Smooth muscle cell (in vitro differentiated cells): ENCODE measurements around the gene VDR. TPM values are rescaled to one million over a fixed set of nuclear protein-coding genes. Genes with fewer than 3 reads are reported as not detected.

Source experiments
- DNase-seq: peaks from one replicate; lab custom pipeline; 2025; ENCODE audit not compliant: unreplicated experiment; lab: John Stamatoyannopoulos, UW
- H2AFZ ChIP-seq: fragments of 200-600 bp; sonication (generic); 2 replicates; pipeline ENCODE4 v1.6.0; 2016; ENCODE audit warnings: antibody characterized with exemption, low read depth, mild to moderate bottlenecking
- H3F3A ChIP-seq: fragments of 200-600 bp; sonication (generic); 2 replicates; pipeline ENCODE4 v1.6.0; 2017; ENCODE audit warnings: antibody characterized with exemption, low read depth
- H3K27ac ChIP-seq: fragments of 200-600 bp; sonication (generic); 2 replicates; pipeline ENCODE4 v1.5.1; 2016; ENCODE audit warnings: low read depth, mild to moderate bottlenecking
- H3K27me3 ChIP-seq: fragments of 200-600 bp; sonication (generic); 2 replicates; pipeline ENCODE4 v1.6.1; 2016; ENCODE audit warnings: low read depth, mild to moderate bottlenecking
- H3K36me3 ChIP-seq: fragments of 200-600 bp; sonication (generic); 2 replicates; pipeline ENCODE4 v1.5.1; 2016; ENCODE audit warnings: low read depth
- H3K4me1 ChIP-seq: fragments of 200-600 bp; sonication (generic); 2 replicates; pipeline ENCODE4 v1.5.1; 2016; ENCODE audit warnings: low read depth
- H3K4me2 ChIP-seq: fragments of 200-600 bp; sonication (generic); 2 replicates; pipeline ENCODE4 v1.6.0; 2016; ENCODE audit warnings: mild to moderate bottlenecking
- H3K4me3 ChIP-seq: fragments of 200-600 bp; sonication (generic); 2 replicates; pipeline ENCODE4 v1.5.1; 2016; ENCODE audit warnings: mild to moderate bottlenecking
- H3K79me2 ChIP-seq: fragments of 200-600 bp; sonication (generic); 2 replicates; pipeline ENCODE4 v1.6.0; 2016; ENCODE audit warnings: low read depth, mild to moderate bottlenecking
- H3K9ac ChIP-seq: fragments of 200-600 bp; sonication (generic); 2 replicates; pipeline ENCODE4 v1.6.0; 2016; ENCODE audit warnings: low read depth
- H3K9me3 ChIP-seq: fragments of 200-600 bp; sonication (generic); replicated peaks from 2 replicates; pipeline ENCODE4 v1.5.1; 2016; ENCODE audit warnings: low read depth
- H4K20me1 ChIP-seq: fragments of 200-600 bp; sonication (generic); 2 replicates; pipeline ENCODE4 v1.6.0; 2016; ENCODE audit warnings: low read depth
- CTCF ChIP-seq: fragments of 200-600 bp; sonication (generic); IDR thresholded peaks from 2 replicates; pipeline ENCODE4 v1.5.1; 2017; ENCODE audit warnings: borderline replicate concordance, mild to moderate bottlenecking, antibody characterized with exemption; ENCODE audit not compliant: insufficient read depth, poor library complexity, severe bottlenecking
- WGBS: methylation state at CpG from one replicate; pipeline ENCODE4 v1.1.7; 2016; ENCODE audit warnings: low lambda C conversion rate; 5-methylcytosine and 5-hydroxymethylcytosine counted together
- polyA plus RNA-seq: library from polyadenylated mRNA; unstranded; fragments of >200 nt; fragmentation: Nextera tagmentation; extraction: Ambion mirVana; gene quantifications from 2 replicates; pipeline ENCODE4 v1.2.1, GENCODE V29; 2016
- total RNA-seq: library from RNA; depleted of rRNA; stranded (reverse); fragments of >200 nt; gene quantifications from 2 replicates; pipeline ENCODE4 v1.2.3, GENCODE V29; 2014

Gene VDR
- total and polyA plus RNA-seq, 2 experiments from 2014 or later: 8.0 to 16.5 TPM

GRCh38 chr12:47834199-47834903, 70.4 kb downstream of the VDR start:
- Histone ChIP-seq H3K4me2 (no peak overlapping the region), H3K4me3 (no peak overlapping the region), H4K20me1 (no peaks in the 10 kb centered on the region), H2AFZ (no peak overlapping the region), H3K4me1 (peaks cover 8% of the 10 kb centered on the region), H3K9me3 (no peaks in the 10 kb centered on the region), H3K9ac (no peak overlapping the region), H3K27ac (no peak overlapping the region), H3K79me2 (no peaks in the 10 kb centered on the region), H3K27me3 (no peaks in the 10 kb centered on the region), H3F3A (no peaks in the 10 kb centered on the region), H3K36me3 (no peaks in the 10 kb centered on the region)
- WGBS: 84% methylated on average over 8 of the region's 8 CpGs
- TF ChIP-seq CTCF: no peak
- DNase-seq: no peak

DNA sequence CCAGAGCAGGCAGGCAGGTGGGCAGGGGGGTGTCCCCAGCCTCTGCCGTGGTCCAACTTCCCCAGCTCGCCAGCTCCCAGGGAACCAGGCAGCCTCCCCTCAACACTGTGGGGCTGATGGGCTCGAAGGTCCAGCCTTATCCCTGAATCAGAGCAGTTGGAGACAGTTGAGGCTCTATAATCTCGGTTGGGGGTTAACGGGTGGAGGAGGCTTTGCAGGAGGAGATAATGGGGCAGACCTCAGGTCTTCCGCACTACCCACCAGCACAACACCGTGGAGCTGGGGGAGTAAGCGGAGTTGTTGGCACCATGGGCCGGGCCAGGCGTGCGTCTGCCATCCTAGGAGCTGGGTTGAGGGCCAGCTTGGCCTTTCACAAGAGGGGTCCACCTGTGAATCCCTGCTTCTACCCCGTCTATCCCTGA, 71.2 kb downstream of the VDR start:
- DNase-seq: no peak

DNA sequence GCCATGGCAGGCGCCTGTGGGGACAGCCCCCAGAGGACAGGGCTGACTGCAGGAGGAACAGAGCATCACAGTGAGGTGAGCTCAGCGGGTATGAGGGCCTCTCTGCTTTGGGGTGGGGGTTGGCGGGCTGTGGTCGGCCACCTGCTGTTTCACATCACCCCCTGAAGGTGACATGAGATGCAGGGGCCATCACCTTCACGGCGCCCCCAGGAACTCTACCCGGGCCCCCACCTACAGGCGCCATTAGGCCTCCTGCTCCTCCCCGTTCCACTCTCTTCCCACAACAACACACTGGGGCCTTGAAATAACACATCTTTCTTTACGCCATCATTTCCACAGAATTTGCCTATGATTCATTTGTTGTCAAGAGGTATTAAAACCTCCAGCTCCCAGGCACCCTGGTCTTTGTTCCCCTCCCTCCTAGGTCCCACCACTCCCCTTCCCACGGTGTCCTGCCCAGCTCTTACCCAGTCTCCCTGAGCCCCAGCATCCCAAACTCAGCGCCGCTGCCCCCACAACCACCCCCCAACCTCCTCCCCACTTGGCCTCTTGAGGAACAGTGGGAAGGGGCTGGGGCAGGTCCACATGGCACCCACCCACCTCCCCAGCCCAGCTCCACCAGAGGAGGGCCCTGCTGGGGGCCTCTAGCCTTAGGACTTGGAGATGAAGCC, 72.4 kb downstream of the VDR start:
- H3K9me3 ChIP-seq: no peaks in the 10 kb centered on the region
- H3K4me3 ChIP-seq: no peak overlapping the region
- no peaks in the 10 kb centered on the region for H3K27me3 ChIP-seq
- DNase-seq: no peak
- no peaks in the 10 kb centered on the region for H3K79me2 ChIP-seq
- peaks cover 12% of the 10 kb centered on the region for H3K4me1 ChIP-seq
- H3K27ac ChIP-seq: no peak overlapping the region
- WGBS: 92% methylated on average over 11 of the region's 13 CpGs
- H3K9ac ChIP-seq: no peak overlapping the region
- H3F3A ChIP-seq: no peaks in the 10 kb centered on the region
- no peaks in the 10 kb centered on the region for H3K36me3 ChIP-seq
- no peak overlapping the region for H3K4me2 ChIP-seq
- H4K20me1 ChIP-seq: no peaks in the 10 kb centered on the region
- no peak overlapping the region for H2AFZ ChIP-seq
- TF ChIP-seq CTCF: no peak

More for the DNA sequence above, 71.2 kb downstream of the VDR start:
- Histone ChIP-seq H4K20me1 (no peaks in the 10 kb centered on the region), H3F3A (no peaks in the 10 kb centered on the region), H3K4me2 (no peak overlapping the region), H3K27ac (no peak overlapping the region), H3K9ac (no peak overlapping the region), H3K79me2 (no peaks in the 10 kb centered on the region), H3K4me3 (no peak overlapping the region), H3K27me3 (no peaks in the 10 kb centered on the region), H3K4me1 (peaks cover 12% of the 10 kb centered on the region), H3K36me3 (no peaks in the 10 kb centered on the region), H3K9me3 (no peaks in the 10 kb centered on the region), H2AFZ (no peak overlapping the region)
- 89% methylated on average over 12 of the region's 12 CpGs for WGBS
- TF ChIP-seq CTCF: no peak
